ENCODE measurements around the gene ZNF277.

DNA sequence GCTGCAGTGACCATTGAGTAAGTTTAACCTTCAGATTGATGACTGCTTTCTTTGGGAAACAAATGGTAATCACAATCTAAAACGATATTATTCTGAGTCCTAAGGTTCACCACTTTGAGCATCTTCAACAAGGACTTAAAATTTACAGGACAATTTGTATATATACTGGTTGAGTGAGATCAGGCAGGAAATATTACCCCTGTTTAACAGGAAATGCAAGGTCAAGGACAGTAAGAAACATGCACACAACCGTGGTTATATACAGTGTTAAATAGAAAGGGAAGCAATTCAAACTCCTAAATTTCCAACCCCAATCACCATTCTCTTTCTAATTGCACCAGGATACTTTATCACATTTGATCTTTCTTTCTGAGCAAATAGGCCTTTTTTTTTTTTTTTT lies 96.1 kb downstream of the ZNF277 start:
- TF ChIP-seq, protein P1, sequence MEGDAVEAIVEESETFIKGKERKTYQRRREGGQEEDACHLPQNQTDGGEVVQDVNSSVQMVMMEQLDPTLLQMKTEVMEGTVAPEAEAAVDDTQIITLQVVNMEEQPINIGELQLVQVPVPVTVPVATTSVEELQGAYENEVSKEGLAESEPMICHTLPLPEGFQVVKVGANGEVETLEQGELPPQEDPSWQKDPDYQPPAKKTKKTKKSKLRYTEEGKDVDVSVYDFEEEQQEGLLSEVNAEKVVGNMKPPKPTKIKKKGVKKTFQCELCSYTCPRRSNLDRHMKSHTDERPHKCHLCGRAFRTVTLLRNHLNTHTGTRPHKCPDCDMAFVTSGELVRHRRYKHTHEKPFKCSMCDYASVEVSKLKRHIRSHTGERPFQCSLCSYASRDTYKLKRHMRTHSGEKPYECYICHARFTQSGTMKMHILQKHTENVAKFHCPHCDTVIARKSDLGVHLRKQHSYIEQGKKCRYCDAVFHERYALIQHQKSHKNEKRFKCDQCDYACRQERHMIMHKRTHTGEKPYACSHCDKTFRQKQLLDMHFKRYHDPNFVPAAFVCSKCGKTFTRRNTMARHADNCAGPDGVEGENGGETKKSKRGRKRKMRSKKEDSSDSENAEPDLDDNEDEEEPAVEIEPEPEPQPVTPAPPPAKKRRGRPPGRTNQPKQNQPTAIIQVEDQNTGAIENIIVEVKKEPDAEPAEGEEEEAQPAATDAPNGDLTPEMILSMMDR (IDR thresholded peaks at IDR 0.05): no peak
- TF ChIP-seq, protein P2, sequence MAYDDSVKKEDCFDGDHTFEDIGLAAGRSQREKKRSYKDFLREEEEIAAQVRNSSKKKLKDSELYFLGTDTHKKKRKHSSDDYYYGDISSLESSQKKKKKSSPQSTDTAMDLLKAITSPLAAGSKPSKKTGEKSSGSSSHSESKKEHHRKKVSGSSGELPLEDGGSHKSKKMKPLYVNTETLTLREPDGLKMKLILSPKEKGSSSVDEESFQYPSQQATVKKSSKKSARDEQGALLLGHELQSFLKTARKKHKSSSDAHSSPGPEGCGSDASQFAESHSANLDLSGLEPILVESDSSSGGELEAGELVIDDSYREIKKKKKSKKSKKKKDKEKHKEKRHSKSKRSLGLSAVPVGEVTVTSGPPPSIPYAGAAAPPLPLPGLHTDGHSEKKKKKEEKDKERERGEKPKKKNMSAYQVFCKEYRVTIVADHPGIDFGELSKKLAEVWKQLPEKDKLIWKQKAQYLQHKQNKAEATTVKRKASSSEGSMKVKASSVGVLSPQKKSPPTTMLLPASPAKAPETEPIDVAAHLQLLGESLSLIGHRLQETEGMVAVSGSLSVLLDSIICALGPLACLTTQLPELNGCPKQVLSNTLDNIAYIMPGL (CRISPR knock-in tag; IDR thresholded peaks at IDR 0.05; ENCODE audit: borderline replicate concordance): no peak
- no peak for TF ChIP-seq CEBPB (IDR thresholded peaks at IDR 0.05)
- no peak for TF ChIP-seq POLR2A (IDR thresholded peaks at IDR 0.05; ENCODE audit: low read length)
- no peak for TF ChIP-seq MAZ (IDR thresholded peaks at IDR 0.05; ENCODE audit: borderline replicate concordance, low read depth, low read length)
- no peak for TF ChIP-seq POLR2AphosphoS2 (conservative IDR thresholded peaks at IDR 0.05; ENCODE audit: low read length)
- TF ChIP-seq, protein P3, sequence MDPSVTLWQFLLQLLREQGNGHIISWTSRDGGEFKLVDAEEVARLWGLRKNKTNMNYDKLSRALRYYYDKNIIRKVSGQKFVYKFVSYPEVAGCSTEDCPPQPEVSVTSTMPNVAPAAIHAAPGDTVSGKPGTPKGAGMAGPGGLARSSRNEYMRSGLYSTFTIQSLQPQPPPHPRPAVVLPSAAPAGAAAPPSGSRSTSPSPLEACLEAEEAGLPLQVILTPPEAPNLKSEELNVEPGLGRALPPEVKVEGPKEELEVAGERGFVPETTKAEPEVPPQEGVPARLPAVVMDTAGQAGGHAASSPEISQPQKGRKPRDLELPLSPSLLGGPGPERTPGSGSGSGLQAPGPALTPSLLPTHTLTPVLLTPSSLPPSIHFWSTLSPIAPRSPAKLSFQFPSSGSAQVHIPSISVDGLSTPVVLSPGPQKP (IDR thresholded peaks at IDR 0.05; ENCODE audit: low read depth, low read length): no peak
